Muscle of arm (tissue), 14 donors: ENCODE data around the gene CCDC154. TPM values are rescaled to one million over a fixed set of nuclear protein-coding genes. Genes with fewer than 3 reads are reported as not detected.
A peak's percentile ranks its signal among the peaks of the same experiment; 100 is the strongest.
"Not testable (repeated sequence)": the region's sequence is repeated elsewhere in the genome, so short reads cannot be mapped to it uniquely, and the experiment has no call there.

Source experiments
- DNase-seq: peaks from one replicate; pipeline ENCODE4 v3.0.0-alpha.2; 2013
- long read RNA-seq, 11 donors: transcript quantifications; one replicate each; lab custom pipeline, GENCODE V29; 2026
- polyA plus RNA-seq, 12 donors: library from polyadenylated mRNA; unstranded; fragments of 120-200 nt; gene quantifications; one replicate each; pipeline ENCODE4 v1.2.1, GENCODE V29; 2013; ENCODE audit not compliant: insufficient read length in 12 of 12

Gene CCDC154
- polyA plus RNA-seq = 1 to 10 TPM in 7 of 12 donors, under 1 TPM in 3, not detected in 2; 0.61 to 3.3 (median 1.8) TPM
- long read RNA-seq, donor 1 = 0 reads
- long read RNA-seq, donor 2 = 0 reads
- long read RNA-seq, donor 3 = 0 reads
- long read RNA-seq, donor 4 = 0 reads
- long read RNA-seq, donor 5 = 0 reads
- long read RNA-seq, donor 6 = 0 reads
- long read RNA-seq, donor 7 = 0 reads
- long read RNA-seq, donor 8 = 0 reads
- long read RNA-seq, donor 9 = 0 reads
- long read RNA-seq, donor 10 = 0 reads
- long read RNA-seq, donor 11 = 0 reads

- DNase-seq = no peak
These were observed at the start of gene CCDC154 for GRCh38 chr16:1443980-1444729. Gene CCDC154, minus strand, starts transcription at chr16:1444556. Its CDS starts 234 bp downstream, at chr16:1444322.

GRCh38 chr16:1493746-1494094 lies 49.4 kb upstream of the CCDC154 start:
- DNase-seq = no peak

GRCh38 chr16:1492923-1493745 lies 48.8 kb upstream of the CCDC154 start, which contains the start of gene TELO2:
Gene TELO2, plus strand, starts transcription at chr16:1493360. Its CDS starts 922 bp downstream, at chr16:1494282.
- DNase-seq = peak; percentile 86

GRCh38 chr16:1492082-1492922 lies 47.9 kb upstream of the CCDC154 start:
- DNase-seq = no peak

GRCh38 chr16:1491327-1491726 lies 47.0 kb upstream of the CCDC154 start:
- no peak for DNase-seq

GRCh38 chr16:1489077-1489476 lies 44.7 kb upstream of the CCDC154 start:
- no peak for DNase-seq

- no peak for DNase-seq
These were observed 44.3 kb upstream of the CCDC154 start, which contains the start of gene PTX4 for GRCh38 chr16:1488619-1489018. Gene PTX4, minus strand, starts transcription at chr16:1488944. Its CDS starts 35 bp downstream, at chr16:1488909.

- no peak for DNase-seq
These were observed 43.8 kb upstream of the CCDC154 start for GRCh38 chr16:1488054-1488601.

- no peak for DNase-seq
These were observed 43.2 kb upstream of the CCDC154 start for GRCh38 chr16:1487395-1488053.

GRCh38 chr16:1486551-1487390 lies 42.4 kb upstream of the CCDC154 start:
- no peak for DNase-seq

GRCh38 chr16:1485847-1486496 lies 41.6 kb upstream of the CCDC154 start:
- no peak for DNase-seq

- no peak for DNase-seq
These were observed 37.8 kb upstream of the CCDC154 start for GRCh38 chr16:1481906-1482835.

- not testable (repeated sequence) for DNase-seq
These were observed 34.6 kb upstream of the CCDC154 start for GRCh38 chr16:1478937-1479336.

GRCh38 chr16:1477033-1477432 lies 32.7 kb upstream of the CCDC154 start:
- DNase-seq = no peak

GRCh38 chr16:1475552-1476114 lies 31.3 kb upstream of the CCDC154 start:
- DNase-seq = no peak

- peak; percentile 88 for DNase-seq
These were observed 30.6 kb upstream of the CCDC154 start, which contains the start of gene CLCN7 for GRCh38 chr16:1474796-1475551. Gene CLCN7, minus strand, starts transcription at chr16:1475028. Its CDS starts 54 bp downstream, at chr16:1474974.
